ENCODE data around the gene NRF1. TPM values are rescaled to one million over a fixed set of nuclear protein-coding genes. Genes with fewer than 3 reads are reported as not detected.

The NRF1 gene
- total RNA-seq, 1 experiment from 2014 or later, result 23.2 TPM

Small RNA genes lying within 50 kb of the gene (microRNA-seq; reads per million reads assigned to microRNA genes)
- 16,132 reads per million, percentile 95 among the genes with 10 or more reads in this experiment for gene MIR182 (ENCODE audit: borderline number of aligned reads, borderline replicate concordance)
- gene MIR183 (ENCODE audit: borderline number of aligned reads, borderline replicate concordance), result 6,030 reads per million, percentile 89 among the genes with 10 or more reads in this experiment
- gene MIR96 (ENCODE audit: borderline number of aligned reads, borderline replicate concordance), result 645 reads per million, percentile 71 among the genes with 10 or more reads in this experiment

Other genes starting within 250 kb of the NRF1 start
- gene STRIP2, start 177.3 kb upstream of the NRF1 start, total RNA-seq (2021), result 6.4 and 9.5 TPM in 2 replicates
- gene SMKR1, start 109.2 kb upstream of the NRF1 start, total RNA-seq (2021), result 8.3 and 8.9 TPM in 2 replicates

Data from PC-9 (cell line).